COLO668 (cell line): ENCODE measurements around the gene SLC32A1.

ENCODE experiments used
- DNase-seq: peaks from one replicate; lab custom pipeline; 2025; ENCODE audit not compliant: unreplicated experiment; lab: John Stamatoyannopoulos, UW

SLC32A1 gene

DNA sequence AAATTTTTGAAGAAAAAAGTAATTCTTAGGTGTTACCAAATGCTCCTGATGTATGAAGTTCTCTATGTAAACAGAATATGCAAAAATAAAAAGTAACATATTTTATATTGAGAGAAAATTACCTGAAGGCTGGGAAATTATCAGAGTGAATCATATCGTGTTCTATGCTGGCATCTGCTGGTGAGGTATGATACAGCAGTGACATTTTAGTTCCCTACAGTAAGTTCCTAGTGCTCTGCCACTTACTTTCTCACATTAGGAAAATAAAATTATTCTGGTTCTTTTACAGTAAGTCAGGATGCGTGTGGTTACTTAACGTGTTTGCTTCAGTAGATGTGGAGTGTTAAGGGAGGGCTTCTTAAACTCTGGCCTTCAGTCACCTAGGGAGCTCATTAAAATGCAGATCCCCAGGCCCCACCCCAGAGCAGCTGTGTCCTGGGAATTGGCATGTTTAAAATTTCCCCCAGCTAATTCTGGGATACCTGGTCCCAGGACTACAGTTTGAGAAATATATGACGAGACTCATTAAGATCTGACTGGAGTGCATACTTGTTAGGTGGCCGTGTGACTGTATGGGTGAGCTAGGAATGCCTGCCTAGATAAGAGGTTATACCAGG lies 27.2 kb downstream of the SLC32A1 start:
- peak; percentile 16 for DNase-seq

GRCh38 chr20:38752029-38752428 lies 27.7 kb downstream of the SLC32A1 start:
- no peak for DNase-seq

GRCh38 chr20:38754924-38755323 lies 30.6 kb downstream of the SLC32A1 start:
- no peak for DNase-seq

GRCh38 chr20:38755324-38755910 lies 31.1 kb downstream of the SLC32A1 start:
- no peak for DNase-seq

- no peak for DNase-seq
Observed at GRCh38 chr20:38757145-38757775, 33.0 kb downstream of the SLC32A1 start.

GRCh38 chr20:38759106-38759505 lies 34.8 kb downstream of the SLC32A1 start:
- no peak for DNase-seq

GRCh38 chr20:38760978-38761377 lies 36.7 kb downstream of the SLC32A1 start:
- DNase-seq, result no peak

GRCh38 chr20:38762174-38762573 lies 37.9 kb downstream of the SLC32A1 start:
- DNase-seq, result no peak

DNA sequence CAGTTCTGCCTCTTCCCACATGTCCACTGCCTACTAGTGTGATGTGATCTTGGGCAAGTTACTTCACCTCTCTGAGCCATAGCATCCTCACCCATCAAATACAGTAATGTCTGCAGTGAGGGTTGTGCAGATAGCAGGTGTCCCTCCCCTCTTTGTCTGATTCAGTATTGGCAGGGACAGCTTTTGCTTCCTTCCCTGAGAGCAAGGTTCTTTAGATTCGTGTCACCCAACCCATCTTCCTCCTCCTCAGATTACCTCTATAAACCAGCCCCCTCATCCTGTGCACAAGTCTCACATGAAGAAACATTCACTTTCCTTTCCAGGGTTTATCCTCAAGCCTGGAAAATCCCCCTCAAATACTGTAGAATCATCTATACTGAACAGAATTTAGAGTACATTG lies 39.3 kb downstream of the SLC32A1 start:
- DNase-seq, result no peak

GRCh38 chr20:38764567-38765318 lies 40.5 kb downstream of the SLC32A1 start:
- DNase-seq, result no peak

DNA sequence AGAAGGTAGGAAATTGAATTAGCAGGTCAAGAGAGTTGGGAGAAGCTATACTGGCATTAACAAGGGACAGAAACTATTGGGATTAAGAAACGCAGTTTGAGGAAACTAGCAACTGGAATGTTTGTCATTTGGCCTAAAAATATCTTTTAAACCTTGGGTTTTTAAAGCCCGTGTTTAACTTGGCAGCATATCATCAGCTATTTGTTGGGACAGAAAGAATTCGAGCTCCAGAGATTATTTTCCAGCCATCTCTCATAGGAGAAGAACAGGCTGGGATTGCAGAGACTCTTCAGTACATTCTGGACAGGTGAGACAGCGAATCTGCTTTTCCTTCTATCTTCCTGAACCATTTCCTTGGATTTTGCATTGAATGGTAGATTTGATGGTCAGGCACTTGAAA lies 41.8 kb downstream of the SLC32A1 start:
- DNase-seq, result no peak

- no peak for DNase-seq
Observed at GRCh38 chr20:38769376-38770295, 45.4 kb downstream of the SLC32A1 start.

- no peak for DNase-seq
Observed at GRCh38 chr20:38770546-38770945, 46.3 kb downstream of the SLC32A1 start.

DNA sequence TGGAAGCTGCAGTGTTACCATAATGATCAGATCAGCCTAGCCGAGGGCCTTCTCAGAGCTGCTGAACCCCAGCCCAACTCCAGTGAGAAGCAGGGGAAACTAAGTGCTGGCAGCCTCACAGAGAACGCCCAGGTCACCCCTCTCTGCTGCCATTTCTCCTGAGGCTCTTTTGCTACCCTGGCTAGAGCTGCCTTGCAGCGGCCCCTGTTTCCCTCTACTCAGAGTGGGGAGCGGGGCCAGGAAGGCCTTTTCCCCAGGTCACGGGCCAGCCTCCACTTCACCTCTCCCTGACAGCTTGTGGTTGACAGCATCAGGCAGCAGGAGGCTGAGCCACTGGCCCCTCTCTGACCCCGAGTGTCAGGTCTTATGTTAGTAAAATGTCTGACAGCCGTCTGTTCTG lies 46.7 kb downstream of the SLC32A1 start:
- DNase-seq, result no peak

DNA sequence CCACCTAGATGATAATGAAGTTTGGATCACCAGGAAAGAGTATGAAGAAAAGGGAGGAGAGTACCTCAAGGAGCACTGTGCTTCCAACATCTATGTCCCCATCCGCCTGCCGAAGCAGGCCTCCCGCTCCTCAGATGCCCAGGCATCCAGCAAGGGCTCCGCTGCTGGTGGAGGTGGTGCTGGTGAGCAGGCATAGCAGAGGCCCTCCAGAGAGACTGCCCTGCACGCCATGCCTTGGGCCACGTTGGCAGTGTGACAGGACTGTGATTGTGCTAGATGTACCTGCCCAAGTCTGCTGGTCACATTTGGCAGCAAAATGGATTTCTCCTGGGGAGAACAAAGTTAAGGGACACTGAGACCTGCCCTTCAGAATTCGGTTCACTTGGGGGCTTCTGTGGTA lies 47.3 kb downstream of the SLC32A1 start:
- DNase-seq, result no peak

GRCh38 chr20:38774167-38774566 lies 49.9 kb downstream of the SLC32A1 start:
- DNase-seq, result no peak

GRCh38 chr20:38776363-38776762 lies 52.1 kb downstream of the SLC32A1 start:
- no peak for DNase-seq
